CD4-positive, CD25-positive, alpha-beta regulatory T cell (primary cell): ENCODE measurements around the gene GPATCH3. TPM values are rescaled to one million over a fixed set of nuclear protein-coding genes. Genes with fewer than 3 reads are reported as not detected.

Experiments
- ATAC-seq, 2 donors: fragments of 150-1000 bp; cut with Tn5 transposase; one replicate each; pipeline ENCODE4 v1.10.0; 2021; ENCODE audit warnings: low read depth in 2 of 2, moderate number of reproducible peaks in 2 of 2, moderate library complexity in 1 of 2
- DNase-seq, 3 donors: peaks; one replicate each; pipeline versions ENCODE4 v3.0.0 to v3.0.0-alpha.2; 2012 to 2022; ENCODE audit warnings: mixed read lengths in 1 of 3
- H3K27ac ChIP-seq: one replicate; pipeline ENCODE4 v1.7.0; 2013; ENCODE audit warnings: mild to moderate bottlenecking, low read length; ENCODE audit not compliant: insufficient read depth, poor library complexity, severe bottlenecking
- H3K27me3 ChIP-seq: one replicate; pipeline ENCODE4 v1.7.0; 2013; ENCODE audit warnings: low read length; ENCODE audit not compliant: control insufficient read depth, insufficient read depth
- H3K36me3 ChIP-seq: one replicate; pipeline ENCODE4 v1.7.0; 2013; ENCODE audit warnings: mild to moderate bottlenecking, low read length, moderate library complexity; ENCODE audit not compliant: control insufficient read depth, insufficient read depth
- H3K4me1 ChIP-seq: 2 replicates; pipeline ENCODE4 v1.7.0; 2013; ENCODE audit warnings: mild to moderate bottlenecking, low read length; ENCODE audit not compliant: insufficient read depth, control insufficient read depth, poor library complexity, severe bottlenecking
- H3K4me3 ChIP-seq: one replicate; pipeline ENCODE4 v1.7.0; 2013; ENCODE audit warnings: low read depth, mild to moderate bottlenecking, low read length, moderate library complexity
- H3K9me3 ChIP-seq, 2 experiments: 1 replicate in 1 of 2; 2 replicates in 1 of 2; pipeline ENCODE4 v1.7.0; 2013; ENCODE audit warnings: low read length in 2 of 2, mild to moderate bottlenecking in 1 of 2, moderate library complexity in 1 of 2; ENCODE audit not compliant: control insufficient read depth in 2 of 2
- H3K27ac Mint-ChIP-seq, 3 donors: one replicate each; pipeline ENCODE4 v1.8.0; 2020 to 2022; ENCODE audit warnings: mild to moderate bottlenecking in 3 of 3, mixed read lengths in 3 of 3, moderate library complexity in 2 of 3
- H3K27me3 Mint-ChIP-seq: one replicate; pipeline ENCODE4 v1.8.0; 2022; ENCODE audit warnings: mild to moderate bottlenecking, mixed read lengths
- H3K36me3 Mint-ChIP-seq: one replicate; pipeline ENCODE4 v1.8.0; 2020; ENCODE audit warnings: mixed read lengths
- H3K4me1 Mint-ChIP-seq, 4 donors: one replicate each; pipeline ENCODE4 v1.8.0; 2020 to 2022; ENCODE audit warnings: mixed read lengths in 4 of 4, mild to moderate bottlenecking in 1 of 4
- H3K4me3 Mint-ChIP-seq, 4 donors: one replicate each; pipeline ENCODE4 v1.8.0; 2020 to 2022; ENCODE audit warnings: mild to moderate bottlenecking in 4 of 4, mixed read lengths in 4 of 4, moderate library complexity in 3 of 4
- H3K9me3 Mint-ChIP-seq, 7 donors: one replicate each; pipeline ENCODE4 v1.8.0; 2020 to 2022; ENCODE audit warnings: mixed read lengths in 7 of 7, mild to moderate bottlenecking in 3 of 7, moderate library complexity in 2 of 7
- polyA plus RNA-seq, 4 donors: library from polyadenylated mRNA; unstranded; fragments of 300-500 nt; fragmentation: Illumina TruSeq; gene quantifications; one replicate each; pipeline ENCODE4 v1.2.3, GENCODE V29; 2021
- total RNA-seq: library from RNA; stranded (reverse); gene quantifications from one replicate; pipeline ENCODE4 v1.2.3, GENCODE V29; 2022

Gene GPATCH3
- total and polyA plus RNA-seq, 5 donors from 2014 or later, result 14.0 to 26.7 (median 18.6) TPM

DNA sequence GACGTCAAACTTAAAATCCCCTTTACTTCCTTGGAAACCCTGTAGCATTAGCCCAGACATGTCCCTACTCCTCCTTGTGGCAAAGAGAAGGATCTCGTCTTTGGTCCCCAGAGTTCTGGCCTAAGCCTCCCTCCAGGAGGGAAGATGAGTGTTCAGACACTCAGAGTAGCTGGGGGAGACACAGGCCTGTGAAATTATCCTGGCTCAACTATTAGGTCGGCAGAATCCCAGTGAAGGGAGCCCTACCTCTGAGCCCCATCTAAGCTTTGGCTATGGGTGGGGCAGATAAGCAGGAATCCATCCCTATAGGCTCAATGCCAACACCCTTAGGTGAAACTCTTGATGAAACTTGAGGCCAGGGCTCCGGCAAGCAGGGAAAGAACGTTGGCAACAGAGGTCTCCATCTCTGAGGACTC, 39.0 kb downstream of the GPATCH3 start:
- no peak for ATAC-seq
- Mint-ChIP-seq H3K4me3 (peak overlapping the region in 2 of 4 donors; percentile 13 to 90), H3K36me3 (no peaks in the 10 kb centered on the region), H3K27ac (peak overlapping the region in 1 of 3 donors; percentile 76), H3K27me3 (no peaks in the 10 kb centered on the region), H3K4me1 (peaks cover 0 to 33% (median 17%) of the 10 kb centered on the region in 4 donors), H3K9me3 (no peaks in the 10 kb centered on the region)
- peaks cover 21% of the 10 kb centered on the region for H3K4me1 ChIP-seq
- DNase-seq, result no peak
- H3K36me3 ChIP-seq, result peaks cover 7% of the 10 kb centered on the region
- H3K9me3 ChIP-seq, result no peaks in the 10 kb centered on the region
- H3K4me3 ChIP-seq, result no peak overlapping the region
- H3K27me3 ChIP-seq, result no peaks in the 10 kb centered on the region
- no peak overlapping the region for H3K27ac ChIP-seq

DNA sequence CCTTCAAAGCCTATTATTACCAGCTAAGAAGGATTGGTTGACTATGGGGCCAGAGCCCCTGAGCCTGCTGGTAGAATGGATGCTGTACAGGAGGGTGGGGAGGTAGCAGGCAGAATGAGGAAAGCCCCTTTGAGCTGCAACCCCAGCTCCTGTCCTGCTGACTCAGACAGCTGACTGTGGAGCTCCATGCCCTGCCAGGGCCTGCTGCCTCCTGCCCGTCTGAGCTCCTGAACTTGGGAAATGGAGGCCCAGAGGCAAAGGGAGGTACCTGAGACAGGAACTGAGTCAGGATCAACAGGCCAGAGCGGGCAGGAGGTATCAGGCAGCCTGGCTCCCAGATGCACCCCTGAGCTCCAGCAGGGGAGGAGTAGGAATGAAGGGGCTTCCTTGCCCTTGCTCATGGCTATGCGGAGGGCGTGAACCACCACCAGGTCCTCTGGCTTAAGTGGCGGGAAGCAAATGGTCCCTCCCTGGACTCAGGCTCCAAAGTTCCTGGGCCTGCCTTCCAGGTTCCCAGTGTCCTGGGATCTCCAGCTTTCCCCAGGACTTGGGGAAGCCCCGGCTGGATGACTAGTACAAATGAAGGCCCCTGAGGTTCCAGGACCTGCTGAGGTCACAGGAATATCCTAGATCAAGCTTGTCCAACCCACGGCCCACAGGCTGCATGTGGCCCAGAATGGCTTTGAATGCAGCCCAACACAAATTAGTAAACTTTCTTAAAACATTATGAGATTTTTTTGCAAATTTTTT, 41.2 kb downstream of the GPATCH3 start:
- Histone ChIP-seq H3K36me3 (peaks cover 28% of the 10 kb centered on the region), H3K4me1 (peaks cover 12% of the 10 kb centered on the region), H3K27me3 (no peaks in the 10 kb centered on the region), H3K4me3 (no peak overlapping the region), H3K9me3 (no peaks in the 10 kb centered on the region), H3K27ac (no peak overlapping the region)
- no peak overlapping the region for H3K27ac Mint-ChIP-seq
- DNase-seq (no peak), ATAC-seq (no peak)
- peaks cover 6% of the 10 kb centered on the region for H3K36me3 Mint-ChIP-seq
- no peaks in the 10 kb centered on the region for H3K9me3 Mint-ChIP-seq
- peak overlapping the region in 1 of 4 donors; percentile 63 for H3K4me3 Mint-ChIP-seq
- H3K27me3 Mint-ChIP-seq, result no peaks in the 10 kb centered on the region
- peaks cover 0 to 18% (median 10%) of the 10 kb centered on the region in 4 donors for H3K4me1 Mint-ChIP-seq

DNA sequence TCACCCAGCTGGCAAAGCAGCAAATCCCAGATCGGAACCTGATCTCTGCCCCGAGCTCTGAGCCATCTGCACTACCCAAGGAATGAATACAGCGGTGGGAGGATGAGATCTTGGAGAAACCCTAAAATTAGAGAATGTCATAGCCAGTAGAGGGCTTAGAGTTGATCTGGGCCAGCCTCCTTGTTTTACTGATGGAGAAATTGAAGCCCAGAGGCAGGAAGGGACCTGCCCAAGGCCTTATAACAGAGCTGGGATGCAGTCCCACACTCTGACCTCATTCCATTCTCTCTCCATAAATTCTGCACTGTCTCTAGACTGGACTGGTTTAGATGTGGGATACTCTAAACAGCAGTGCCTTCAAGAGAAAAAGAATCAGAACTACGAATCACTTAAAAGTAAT, 42.1 kb downstream of the GPATCH3 start:
- no peak overlapping the region for H3K27ac ChIP-seq
- peaks cover 5% of the 10 kb centered on the region for H3K4me1 ChIP-seq
- H3K36me3 Mint-ChIP-seq, result peaks cover 10% of the 10 kb centered on the region
- H3K27me3 ChIP-seq, result no peaks in the 10 kb centered on the region
- peaks cover 37% of the 10 kb centered on the region for H3K36me3 ChIP-seq
- H3K4me1 Mint-ChIP-seq, result peaks cover 0 to 10% (median 3%) of the 10 kb centered on the region in 4 donors
- H3K9me3 ChIP-seq, result no peaks in the 10 kb centered on the region
- DNase-seq, result no peak
- H3K4me3 Mint-ChIP-seq, result no peak overlapping the region
- no peaks in the 10 kb centered on the region for H3K27me3 Mint-ChIP-seq
- H3K4me3 ChIP-seq, result no peak overlapping the region
- ATAC-seq, result no peak
- H3K27ac Mint-ChIP-seq, result no peak overlapping the region
- no peaks in the 10 kb centered on the region for H3K9me3 Mint-ChIP-seq

DNA sequence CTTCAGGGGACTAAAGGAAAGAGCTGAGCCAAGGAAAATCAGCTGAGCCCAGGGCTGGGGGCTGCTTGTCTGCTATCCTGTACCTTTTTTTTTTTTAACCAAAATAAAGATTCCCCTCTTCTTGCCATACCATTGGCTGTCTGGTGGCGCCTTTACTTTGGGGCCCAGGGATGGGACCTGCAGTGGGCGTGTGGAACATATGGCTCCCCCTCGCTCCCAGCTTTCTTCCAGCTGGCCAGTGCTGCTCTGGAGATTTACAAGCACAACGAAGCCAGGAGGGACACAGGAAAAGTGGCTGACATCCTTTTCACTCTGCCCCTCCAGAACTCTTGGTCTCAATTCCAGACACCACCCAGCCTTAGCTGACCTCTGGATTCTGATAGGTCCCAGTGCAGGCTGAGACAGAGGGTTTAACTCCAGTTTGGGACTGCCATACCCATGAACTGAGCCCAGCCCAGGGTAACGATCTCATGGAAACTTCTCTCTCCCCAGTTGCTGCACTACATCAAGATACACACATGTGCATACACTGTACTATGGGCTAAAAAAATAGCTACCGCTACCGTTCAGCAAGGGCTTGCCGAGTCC, 42.7 kb downstream of the GPATCH3 start:
- H3K4me3 ChIP-seq, result no peak overlapping the region
- Mint-ChIP-seq H3K36me3 (peaks cover 16% of the 10 kb centered on the region), H3K27ac (no peak overlapping the region), H3K27me3 (no peaks in the 10 kb centered on the region), H3K4me1 (peaks cover 0 to 5% (median 3%) of the 10 kb centered on the region in 4 donors), H3K9me3 (no peaks in the 10 kb centered on the region), H3K4me3 (no peak overlapping the region)
- no peak overlapping the region for H3K27ac ChIP-seq
- no peaks in the 10 kb centered on the region for H3K27me3 ChIP-seq
- H3K36me3 ChIP-seq, result peaks cover 43% of the 10 kb centered on the region
- ATAC-seq (no peak), DNase-seq (no peak)
- no peaks in the 10 kb centered on the region for H3K9me3 ChIP-seq
- H3K4me1 ChIP-seq, result peaks cover 1% of the 10 kb centered on the region

DNA sequence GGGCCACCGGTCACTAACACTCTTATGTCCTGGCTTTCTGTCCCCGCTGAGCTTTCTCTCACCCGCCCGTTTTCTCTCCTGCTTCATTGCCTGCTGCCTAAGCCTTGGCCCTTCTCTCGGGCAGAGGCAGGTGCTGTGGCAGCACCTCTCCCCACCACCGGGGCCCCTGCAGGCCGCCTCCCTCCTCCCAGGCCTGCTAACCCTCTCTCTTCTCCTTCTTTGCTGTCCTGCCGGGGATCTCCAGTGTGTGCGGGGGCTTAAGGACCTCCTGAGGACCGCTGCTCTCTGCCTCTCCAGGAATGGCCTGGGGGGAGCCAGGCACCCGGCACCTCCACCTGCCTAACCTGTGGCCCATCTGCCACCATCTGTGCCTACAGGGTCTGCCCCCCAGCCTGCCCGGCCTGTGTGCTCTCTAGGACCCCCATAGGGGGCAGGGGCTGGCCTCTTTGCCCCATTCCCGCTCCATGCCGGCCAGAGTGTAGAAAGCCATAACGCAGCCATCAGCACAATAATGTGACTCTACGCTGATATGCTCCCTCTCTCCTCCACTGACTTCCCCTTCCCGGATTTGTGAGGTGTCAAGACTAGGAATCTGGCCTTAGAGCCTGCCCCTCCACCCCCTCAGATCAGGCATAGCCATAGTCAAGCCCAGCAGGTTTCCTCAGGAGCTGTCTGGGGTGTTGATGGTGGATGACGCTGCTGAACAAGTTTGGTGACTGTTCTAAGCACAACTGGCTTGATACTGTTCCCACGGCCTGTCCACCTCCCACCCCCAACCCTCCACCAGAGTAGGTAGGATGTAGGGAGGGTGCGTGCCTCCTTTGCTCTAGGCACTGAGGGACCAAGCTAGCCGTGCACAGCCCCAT, 43.4 kb downstream of the GPATCH3 start:
- peak overlapping the region in 1 of 3 donors; percentile 69 for H3K27ac Mint-ChIP-seq
- peaks cover 22% of the 10 kb centered on the region for H3K36me3 Mint-ChIP-seq
- H3K27me3 Mint-ChIP-seq, result no peaks in the 10 kb centered on the region
- H3K4me1 Mint-ChIP-seq, result peaks cover 0 to 2% (median 0%) of the 10 kb centered on the region in 4 donors
- H3K27ac ChIP-seq, result no peak overlapping the region
- no peaks in the 10 kb centered on the region for H3K27me3 ChIP-seq
- DNase-seq (no peak), ATAC-seq (no peak)
- H3K36me3 ChIP-seq, result peaks cover 51% of the 10 kb centered on the region
- H3K4me1 ChIP-seq, result no peaks in the 10 kb centered on the region
- no peaks in the 10 kb centered on the region for H3K9me3 ChIP-seq
- H3K9me3 Mint-ChIP-seq, result no peaks in the 10 kb centered on the region
- no peak overlapping the region for H3K4me3 ChIP-seq
- no peak overlapping the region for H3K4me3 Mint-ChIP-seq

DNA sequence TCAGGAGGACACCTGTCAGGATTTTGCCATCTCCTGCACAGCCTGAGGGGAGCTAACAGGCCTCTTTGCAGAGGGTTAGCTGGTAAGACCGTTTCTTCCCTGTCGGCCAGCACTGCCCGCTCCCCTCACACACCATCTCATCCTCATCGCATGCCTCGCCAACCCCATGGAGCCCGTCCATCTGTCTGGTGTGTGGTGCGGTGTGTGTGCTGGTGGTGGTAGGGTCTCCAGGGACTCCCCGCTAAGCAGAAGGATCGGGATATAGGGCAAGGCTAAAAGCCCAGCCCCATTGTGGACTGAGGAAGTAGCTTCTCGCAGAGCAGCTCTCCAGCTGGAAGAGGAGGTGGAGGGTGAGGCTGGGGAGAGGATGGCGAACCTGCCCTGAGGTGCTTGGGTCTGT, 44.1 kb downstream of the GPATCH3 start:
- H3K4me3 ChIP-seq, result no peak overlapping the region
- Mint-ChIP-seq H3K4me3 (no peak overlapping the region), H3K27me3 (no peaks in the 10 kb centered on the region), H3K9me3 (no peaks in the 10 kb centered on the region), H3K27ac (peak overlapping the region in 1 of 3 donors; percentile 65), H3K4me1 (peaks cover 0 to 2% (median 0%) of the 10 kb centered on the region in 4 donors), H3K36me3 (peaks cover 26% of the 10 kb centered on the region)
- H3K4me1 ChIP-seq, result no peaks in the 10 kb centered on the region
- no peaks in the 10 kb centered on the region for H3K9me3 ChIP-seq
- no peak for DNase-seq
- no peak overlapping the region for H3K27ac ChIP-seq
- peaks cover 57% of the 10 kb centered on the region for H3K36me3 ChIP-seq
- H3K27me3 ChIP-seq, result no peaks in the 10 kb centered on the region
- no peak for ATAC-seq

DNA sequence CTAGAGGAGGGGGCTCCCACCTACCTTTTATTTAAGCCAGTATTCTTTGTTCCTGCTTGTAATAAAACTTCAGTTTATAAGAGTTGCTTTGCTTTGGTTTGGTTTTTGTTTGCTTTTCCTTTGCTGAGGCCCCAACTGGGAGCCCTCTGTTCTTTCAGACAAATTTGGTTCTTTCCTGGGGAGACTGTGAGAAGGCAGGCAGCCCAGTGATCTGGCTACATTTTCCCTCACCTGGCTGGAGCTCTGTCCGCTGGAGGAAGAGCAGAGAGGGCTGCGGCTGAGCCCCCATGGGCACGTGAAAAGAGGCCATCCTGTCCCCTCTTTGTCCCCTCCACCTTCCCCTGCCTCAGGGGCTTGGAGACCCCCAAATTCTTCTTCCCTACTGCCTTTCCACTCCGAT, 44.6 kb downstream of the GPATCH3 start:
- Histone ChIP-seq H3K36me3 (peaks cover 63% of the 10 kb centered on the region), H3K4me1 (no peaks in the 10 kb centered on the region), H3K4me3 (no peak overlapping the region), H3K27me3 (no peaks in the 10 kb centered on the region), H3K27ac (no peak overlapping the region), H3K9me3 (no peaks in the 10 kb centered on the region)
- ATAC-seq (no peak), DNase-seq (no peak)
- H3K4me3 Mint-ChIP-seq, result no peak overlapping the region
- H3K9me3 Mint-ChIP-seq, result no peaks in the 10 kb centered on the region
- peaks cover 0 to 2% (median 0%) of the 10 kb centered on the region in 4 donors for H3K4me1 Mint-ChIP-seq
- peaks cover 26% of the 10 kb centered on the region for H3K36me3 Mint-ChIP-seq
- H3K27ac Mint-ChIP-seq, result peak overlapping the region in 1 of 3 donors; percentile 65
- H3K27me3 Mint-ChIP-seq, result no peaks in the 10 kb centered on the region
